IMR-90 (cell line): ENCODE data around the gene TUBG2. TPM values are rescaled to one million over a fixed set of nuclear protein-coding genes. Genes with fewer than 3 reads are reported as not detected.
A peak's percentile ranks its signal among the peaks of the same experiment; 100 is the strongest.

Experiments
- ATAC-seq: fragments of 200-7000 bp; cut with Tn5 transposase; 2 replicates; pipeline ENCODE4 v1.9.1; 2020; ENCODE audit warnings: low read depth, mild to moderate bottlenecking, moderate library complexity
- BruUV-seq: library from RNA; stranded (reverse); fragments of 400-500 nt; replicated peaks from 2 replicates; lab custom pipeline; 2021; lab: Mats Ljungman, UMichigan
- CTCF ChIA-PET: fragments of 300-600 bp; formaldehyde crosslinking; extraction: SDS; loops from one replicate; lab custom pipeline; 2021; ENCODE audit warnings: antibody characterized with exemption; lab: Yijun Ruan, JAX
- POLR2A ChIA-PET: fragments of 300-600 bp; sonication (Branson Sonifier 250); formaldehyde crosslinking; loops from one replicate; lab custom pipeline; 2022; ENCODE audit warnings: antibody characterized with exemption; ENCODE audit not compliant: unreplicated experiment; lab: Charles Lee
- DNase-seq: peaks from one replicate; pipeline ENCODE4 v3.0.0; 2013
- H2AFZ ChIP-seq: replicated peaks from 2 replicates; pipeline ENCODE3; 2013; ENCODE audit warnings: low read length, mild to moderate bottlenecking; ENCODE audit not compliant: poor library complexity
- H2AK5ac ChIP-seq: 2 replicates; pipeline ENCODE4 v1.6.1; 2013; ENCODE audit warnings: low read depth, low read length, inconsistent platforms
- H2AK9ac ChIP-seq: replicated peaks from 2 replicates; pipeline ENCODE3; 2013; ENCODE audit warnings: mild to moderate bottlenecking, low read depth, low read length, moderate library complexity; ENCODE audit not compliant: poor library complexity
- H2BK120ac ChIP-seq: 2 replicates; pipeline ENCODE4 v1.6.1; 2013; ENCODE audit warnings: low read depth, low read length, inconsistent platforms
- H2BK15ac ChIP-seq: 3 replicates; pipeline ENCODE4 v1.6.1; 2013; ENCODE audit warnings: low read depth, low read length, inconsistent platforms
- H2BK20ac ChIP-seq: 2 replicates; pipeline ENCODE4 v1.6.1; 2013; ENCODE audit warnings: low read depth, mild to moderate bottlenecking, inconsistent platforms, low read length, moderate library complexity
- H2BK5ac ChIP-seq: 2 replicates; pipeline ENCODE4 v1.6.1; 2013; ENCODE audit warnings: mild to moderate bottlenecking, low read depth, low read length, inconsistent platforms; ENCODE audit not compliant: poor library complexity, severe bottlenecking
- H3K14ac ChIP-seq: replicated peaks from 2 replicates; pipeline ENCODE4 v1.6.1; 2013; ENCODE audit warnings: low read depth, low read length, inconsistent platforms
- H3K18ac ChIP-seq: 2 replicates; pipeline ENCODE4 v1.6.1; 2013; ENCODE audit warnings: low read depth, low read length, control low read depth
- H3K23ac ChIP-seq: 2 replicates; pipeline ENCODE4 v1.6.1; 2013; ENCODE audit warnings: low read depth, low read length, inconsistent platforms
- H3K27ac ChIP-seq: 2 replicates; pipeline ENCODE4 v1.5.1; 2013; ENCODE audit warnings: mild to moderate bottlenecking, control low read depth, low read length; ENCODE audit not compliant: insufficient read depth
- H3K27me3 ChIP-seq: 2 replicates; pipeline ENCODE4 v1.6.1; 2013; ENCODE audit warnings: low read length; ENCODE audit not compliant: control insufficient read depth, insufficient read depth
- H3K36me3 ChIP-seq: 2 replicates; pipeline ENCODE4 v1.6.1; 2013; ENCODE audit warnings: low read length, mixed read lengths; ENCODE audit not compliant: control insufficient read depth, insufficient read depth
- H3K4ac ChIP-seq: 2 replicates; pipeline ENCODE4 v1.6.1; 2013; ENCODE audit warnings: low read depth, low read length, inconsistent platforms
- H3K4me1 ChIP-seq: 2 replicates; pipeline ENCODE4 v1.6.1; 2013; ENCODE audit warnings: low read length, mixed read lengths; ENCODE audit not compliant: control insufficient read depth, insufficient read depth
- H3K4me2 ChIP-seq: 2 replicates; pipeline ENCODE4 v1.6.1; 2013; ENCODE audit warnings: low read depth, mild to moderate bottlenecking, control low read depth, low read length, moderate library complexity
- H3K4me3 ChIP-seq: 2 replicates; pipeline ENCODE4 v1.5.1; 2013; ENCODE audit warnings: low read depth, mild to moderate bottlenecking, control low read depth, low read length, moderate library complexity; ENCODE audit not compliant: insufficient read depth
- H3K56ac ChIP-seq: 2 replicates; pipeline ENCODE4 v1.6.1; 2013; ENCODE audit warnings: low read length, inconsistent platforms; ENCODE audit not compliant: insufficient read depth; ENCODE audit errors: extremely low read depth
- H3K79me1 ChIP-seq, 2 experiments: 2 replicates each; pipeline ENCODE4 v1.6.1; 2013; ENCODE audit warnings: low read length in 2 of 2, inconsistent platforms in 1 of 2, low read depth in 1 of 2
- H3K9ac ChIP-seq: 2 replicates; pipeline ENCODE4 v1.6.1; 2013; ENCODE audit warnings: low read depth, low read length, control low read depth
- H3K9me1 ChIP-seq: 2 replicates; pipeline ENCODE4 v1.6.1; 2013; ENCODE audit warnings: low read length, inconsistent platforms; ENCODE audit not compliant: insufficient read depth
- H3K9me3 ChIP-seq: 2 replicates; pipeline ENCODE4 v1.6.1; 2013; ENCODE audit warnings: low read length; ENCODE audit not compliant: control insufficient read depth, insufficient read depth
- H4K20me1 ChIP-seq: 2 replicates; pipeline ENCODE4 v1.6.1; 2013; ENCODE audit warnings: low read length, inconsistent platforms; ENCODE audit not compliant: insufficient read depth
- H4K5ac ChIP-seq: 2 replicates; pipeline ENCODE4 v1.6.1; 2013; ENCODE audit warnings: mild to moderate bottlenecking, low read depth, low read length, control low read depth
- H4K8ac ChIP-seq, 2 experiments: 2 replicates each; pipeline ENCODE4 v1.6.1; 2013; ENCODE audit warnings: low read depth in 2 of 2, low read length in 2 of 2, control low read depth in 1 of 2, inconsistent platforms in 1 of 2
- H4K91ac ChIP-seq: 2 replicates; pipeline ENCODE4 v1.6.1; 2013; ENCODE audit warnings: low read depth, low read length, inconsistent platforms; ENCODE audit not compliant: insufficient read depth
- CHD1 ChIP-seq: IDR thresholded peaks from 2 replicates; pipeline ENCODE4 v1.6.1; 2012; ENCODE audit warnings: low read depth, low read length, improper control_type of control experiment
- FOS ChIP-seq: fragments of 150-350 bp; IDR thresholded peaks from 2 replicates; pipeline ENCODE4 v1.6.1; 2016; ENCODE audit warnings: low read depth, low read length
- RAD21 ChIP-seq: IDR thresholded peaks from 2 replicates; pipeline ENCODE4 v1.6.1; 2012; ENCODE audit warnings: low read length, improper control_type of control experiment
- WGBS, 2 experiments: methylation state at CpG; one replicate each; pipeline versions ENCODE4 v1.1.5 to v1.1.7; 2013; ENCODE audit warnings: missing lambda C conversion rate in 2 of 2; ENCODE audit not compliant: insufficient read length in 1 of 2; ENCODE audit errors: extremely low coverage in 2 of 2; 5-methylcytosine and 5-hydroxymethylcytosine counted together
- dilution Hi-C: fragments of 300-500 bp; cut with HindIII; formaldehyde crosslinking; loops from one replicate; pipeline ENCODE4 v1.14.3; 2018; ENCODE audit warnings: low sequenced_read_pairs; ENCODE audit not compliant: unreplicated experiment
- in situ Hi-C: fragments of 300-500 bp; cut with MboI; formaldehyde crosslinking; loops from 3 replicates; pipeline ENCODE4 v1.14.3; 2019; ENCODE audit warnings: low sequenced_read_pairs, inconsistent platforms, mixed read lengths
- intact Hi-C: fragments of 100-400 bp; cut with micrococcal nuclease; formaldehyde crosslinking; loops from 2 replicates; pipeline ENCODE4 v1.10.0; 2022
- polyA plus RNA-seq, 3 experiments: library from polyadenylated mRNA; depleted of rRNA; stranded (reverse); fragments of >200 nt; gene quantifications; 2 replicates each; pipeline ENCODE4 v1.2.3, GENCODE V29; 2012; ENCODE audit warnings: low replicate concordance in 1 of 3
- total RNA-seq: library from RNA; depleted of rRNA; stranded (reverse); fragments of >200 nt; gene quantifications from 2 replicates; pipeline ENCODE4 v1.2.3, GENCODE V29; 2012

The TUBG2 gene
- total and polyA plus RNA-seq, 2 of the 4 experiments (the other 2 are of a cell fraction): 3.6 to 24.6 TPM

DNA sequence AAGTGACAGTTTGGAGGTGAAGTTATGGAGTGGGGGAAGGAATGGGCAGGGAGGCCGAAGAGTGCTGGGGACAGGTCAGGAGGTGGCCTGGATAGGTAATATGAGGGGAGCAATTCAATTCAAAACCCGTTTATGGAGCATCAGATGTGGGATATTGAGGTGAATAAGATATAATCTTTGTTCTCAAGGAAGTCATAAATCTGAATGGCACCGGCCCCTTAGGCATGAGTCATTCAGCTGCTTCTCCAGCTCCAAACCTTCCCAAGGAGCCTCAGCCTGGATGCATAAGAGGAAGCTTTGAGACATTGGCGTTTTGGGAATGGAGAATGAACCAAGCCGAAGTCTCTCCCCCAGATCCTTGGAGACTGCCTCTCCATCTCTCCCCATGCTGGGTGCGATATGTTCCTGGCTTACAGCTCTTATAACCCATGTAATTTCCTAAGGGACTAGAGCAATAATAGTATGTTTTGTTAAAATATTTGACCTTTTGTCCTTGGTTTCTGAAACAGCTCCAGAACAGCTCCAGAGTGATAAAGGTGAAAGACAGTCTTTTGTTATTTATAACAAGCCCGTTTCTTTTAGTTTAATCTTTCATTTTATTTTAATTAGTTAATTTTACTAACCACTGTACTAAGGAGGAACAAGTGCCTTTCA, 1.7 kb downstream of the TUBG2 start:
- peaks cover 8% of the 10 kb centered on the region for H3K4me1 ChIP-seq
- H2AK5ac ChIP-seq: peak overlapping the region; percentile 85
- peak overlapping the region; percentile 26 for H2BK120ac ChIP-seq
- H3K18ac ChIP-seq: no peak overlapping the region
- peak overlapping the region; percentile 8; the same call in 1 of the 2 replicates for H3K27ac ChIP-seq
- no peak overlapping the region for H3K56ac ChIP-seq
- dilution Hi-C loops (no loop called here), intact Hi-C loops (no loop called here), in situ Hi-C loops (no loop called here)
- H3K4ac ChIP-seq: peak overlapping the region; percentile 39; the same call in 1 of the 2 replicates
- no peaks in the 10 kb centered on the region for H3K27me3 ChIP-seq
- peak overlapping the region; percentile 12 for H2AFZ ChIP-seq
- H3K36me3 ChIP-seq: peaks cover 16% of the 10 kb centered on the region; the same call in 1 of the 2 replicates
- H3K9me3 ChIP-seq: no peaks in the 10 kb centered on the region
- peak overlapping the region in 1 of 2 experiments; percentile 23; a peak in 1 of 4 replicates for H4K8ac ChIP-seq
- DNase-seq (peak; percentile 72), ATAC-seq (peak; percentile 7; the same call in 1 of the 2 replicates)
- H2BK5ac ChIP-seq: no peak overlapping the region
- H3K23ac ChIP-seq: peak overlapping the region; percentile 86; the same call in 1 of the 2 replicates
- no TSS peak for BruUV-seq
- CTCF ChIA-PET: no interaction called here
- TF ChIP-seq FOS: peak; percentile 42; the same call in 1 of the 2 replicates
- TF ChIP-seq CHD1: no peak
- TF ChIP-seq RAD21: no peak
- no peaks in the 10 kb centered on the region for H4K20me1 ChIP-seq
- H3K9ac ChIP-seq: no peak overlapping the region
- H2AK9ac ChIP-seq: peak overlapping the region; percentile 22
- POLR2A ChIA-PET: no interaction called here
- no peak overlapping the region for H3K4me3 ChIP-seq
- H3K9me1 ChIP-seq: peaks cover 15% of the 10 kb centered on the region
- H2BK15ac ChIP-seq: peak overlapping the region; percentile 70; the same call in 1 of the 3 replicates
- peaks cover 4 to 28% of the 10 kb centered on the region in 2 experiments; a peak in 2 of 4 replicates for H3K79me1 ChIP-seq
- H3K4me2 ChIP-seq: peak overlapping the region; percentile 49; the same call in 1 of the 2 replicates
- no peak overlapping the region for H4K91ac ChIP-seq
- peak overlapping the region; percentile 63; the same call in 1 of the 2 replicates for H2BK20ac ChIP-seq
- WGBS, 2 experiments: 50% methylated on average over 2 of the region's 7 CpGs; no CpG with 5 or more reads in 1 of the 2 experiments
- no peak overlapping the region for H4K5ac ChIP-seq
- 0 out of 2 replicates have a peak overlapping the region, but pooled peaks have one; percentile 26 for H3K14ac ChIP-seq
